GM10266 (cell line): ENCODE measurements around the gene CMPK1.

Source experiments
- DNase-seq: peaks from one replicate; pipeline ENCODE4 v3.0.0; 2012; ENCODE audit errors: extremely low spot score
- TF ChIP-seq, protein P1 (sequence below): IDR thresholded peaks from 2 replicates; pipeline ENCODE4 v1.5.1; 2012; ENCODE audit warnings: mild to moderate bottlenecking, low read depth; ENCODE audit not compliant: control insufficient read depth, insufficient read depth; ENCODE audit errors: missing control alignments

CMPK1 gene

DNA sequence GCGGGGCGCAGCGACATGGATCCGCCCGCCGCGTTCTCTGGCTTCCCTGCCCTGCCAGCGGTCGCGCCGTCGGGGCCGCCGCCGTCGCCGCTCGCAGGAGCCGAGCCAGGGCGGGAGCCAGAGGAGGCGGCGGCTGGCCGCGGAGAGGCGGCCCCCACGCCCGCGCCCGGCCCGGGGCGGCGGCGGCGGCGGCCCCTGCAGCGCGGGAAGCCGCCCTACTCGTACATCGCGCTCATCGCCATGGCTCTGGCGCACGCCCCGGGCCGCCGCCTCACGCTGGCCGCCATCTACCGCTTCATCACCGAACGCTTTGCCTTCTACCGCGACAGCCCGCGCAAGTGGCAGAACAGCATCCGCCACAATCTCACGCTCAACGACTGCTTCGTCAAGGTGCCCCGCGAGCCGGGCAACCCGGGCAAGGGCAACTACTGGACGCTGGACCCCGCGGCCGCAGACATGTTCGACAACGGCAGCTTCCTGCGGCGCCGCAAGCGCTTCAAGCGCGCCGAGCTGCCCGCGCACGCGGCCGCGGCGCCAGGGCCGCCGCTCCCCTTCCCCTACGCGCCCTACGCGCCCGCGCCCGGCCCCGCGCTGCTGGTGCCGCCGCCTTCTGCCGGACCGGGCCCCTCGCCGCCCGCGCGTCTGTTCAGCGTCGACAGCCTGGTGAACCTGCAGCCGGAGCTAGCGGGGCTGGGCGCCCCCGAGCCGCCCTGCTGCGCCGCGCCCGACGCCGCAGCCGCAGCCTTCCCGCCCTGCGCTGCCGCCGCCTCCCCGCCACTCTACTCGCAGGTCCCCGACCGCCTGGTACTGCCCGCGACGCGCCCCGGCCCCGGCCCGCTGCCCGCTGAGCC, 83.0 kb downstream of the CMPK1 start:
- TF ChIP-seq, protein P1, sequence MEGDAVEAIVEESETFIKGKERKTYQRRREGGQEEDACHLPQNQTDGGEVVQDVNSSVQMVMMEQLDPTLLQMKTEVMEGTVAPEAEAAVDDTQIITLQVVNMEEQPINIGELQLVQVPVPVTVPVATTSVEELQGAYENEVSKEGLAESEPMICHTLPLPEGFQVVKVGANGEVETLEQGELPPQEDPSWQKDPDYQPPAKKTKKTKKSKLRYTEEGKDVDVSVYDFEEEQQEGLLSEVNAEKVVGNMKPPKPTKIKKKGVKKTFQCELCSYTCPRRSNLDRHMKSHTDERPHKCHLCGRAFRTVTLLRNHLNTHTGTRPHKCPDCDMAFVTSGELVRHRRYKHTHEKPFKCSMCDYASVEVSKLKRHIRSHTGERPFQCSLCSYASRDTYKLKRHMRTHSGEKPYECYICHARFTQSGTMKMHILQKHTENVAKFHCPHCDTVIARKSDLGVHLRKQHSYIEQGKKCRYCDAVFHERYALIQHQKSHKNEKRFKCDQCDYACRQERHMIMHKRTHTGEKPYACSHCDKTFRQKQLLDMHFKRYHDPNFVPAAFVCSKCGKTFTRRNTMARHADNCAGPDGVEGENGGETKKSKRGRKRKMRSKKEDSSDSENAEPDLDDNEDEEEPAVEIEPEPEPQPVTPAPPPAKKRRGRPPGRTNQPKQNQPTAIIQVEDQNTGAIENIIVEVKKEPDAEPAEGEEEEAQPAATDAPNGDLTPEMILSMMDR = no peak
- no peak for DNase-seq

DNA sequence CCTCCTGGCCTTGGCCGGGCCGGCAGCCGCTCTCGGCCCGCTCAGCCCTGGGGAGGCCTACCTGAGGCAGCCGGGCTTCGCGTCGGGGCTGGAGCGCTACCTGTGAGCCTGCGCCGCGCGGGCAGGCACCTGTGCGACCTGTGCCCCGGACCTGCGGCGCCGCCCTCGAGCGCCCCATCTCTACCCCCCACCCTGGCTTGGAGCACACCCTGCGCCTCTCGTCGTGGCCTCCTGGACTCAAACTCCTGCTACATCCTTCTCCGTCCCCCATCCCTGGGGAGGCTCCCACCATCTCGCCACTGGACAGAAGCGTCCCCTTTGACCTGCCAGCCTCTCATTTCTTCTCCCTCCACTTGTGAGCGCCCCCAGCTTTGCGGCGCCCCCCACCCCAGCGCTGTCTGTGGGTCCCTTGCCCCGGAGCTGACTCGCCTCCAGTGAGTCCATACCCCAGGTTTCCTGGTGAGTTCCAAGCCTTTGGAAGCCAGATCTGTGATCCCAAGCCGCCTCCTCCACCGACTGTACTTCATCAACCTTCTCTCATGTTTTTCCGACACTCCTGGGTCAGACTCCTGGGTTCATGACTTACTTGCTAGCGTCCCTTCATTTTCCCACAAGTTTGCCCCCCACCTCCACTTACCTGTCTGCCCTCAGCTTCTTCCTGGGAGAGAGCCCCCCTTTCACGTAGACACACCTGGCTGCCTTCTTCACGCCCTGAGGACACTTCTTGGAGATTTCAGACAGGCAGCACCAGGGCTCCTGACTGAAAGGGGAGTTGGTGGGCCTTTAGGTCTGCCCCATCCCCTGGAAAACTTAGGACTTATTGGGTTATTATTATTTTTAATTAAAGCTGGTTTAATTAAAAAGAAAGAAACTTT, 83.8 kb downstream of the CMPK1 start:
- TF ChIP-seq, protein P1 = no peak
- DNase-seq = no peak

DNA sequence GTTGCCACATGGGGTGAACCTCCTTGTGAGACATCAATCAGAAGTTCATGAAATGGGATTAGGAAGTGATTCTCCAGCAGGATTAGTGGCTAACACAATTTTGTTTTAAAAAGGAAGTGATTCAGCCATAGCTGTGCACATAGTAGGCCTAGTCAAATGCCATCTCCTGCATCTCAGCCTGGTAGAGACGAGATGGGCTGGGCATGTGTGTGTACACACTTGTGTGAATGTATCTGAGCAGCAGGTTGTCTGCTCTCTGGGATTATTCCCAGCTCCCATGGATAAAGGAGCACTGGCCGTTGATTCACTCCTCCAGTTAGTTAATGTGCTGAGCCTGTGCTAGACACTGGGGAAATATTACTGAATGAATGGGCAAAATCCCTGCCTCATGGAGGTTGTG, 84.5 kb downstream of the CMPK1 start:
- TF ChIP-seq, protein P1 = no peak
- no peak for DNase-seq

DNA sequence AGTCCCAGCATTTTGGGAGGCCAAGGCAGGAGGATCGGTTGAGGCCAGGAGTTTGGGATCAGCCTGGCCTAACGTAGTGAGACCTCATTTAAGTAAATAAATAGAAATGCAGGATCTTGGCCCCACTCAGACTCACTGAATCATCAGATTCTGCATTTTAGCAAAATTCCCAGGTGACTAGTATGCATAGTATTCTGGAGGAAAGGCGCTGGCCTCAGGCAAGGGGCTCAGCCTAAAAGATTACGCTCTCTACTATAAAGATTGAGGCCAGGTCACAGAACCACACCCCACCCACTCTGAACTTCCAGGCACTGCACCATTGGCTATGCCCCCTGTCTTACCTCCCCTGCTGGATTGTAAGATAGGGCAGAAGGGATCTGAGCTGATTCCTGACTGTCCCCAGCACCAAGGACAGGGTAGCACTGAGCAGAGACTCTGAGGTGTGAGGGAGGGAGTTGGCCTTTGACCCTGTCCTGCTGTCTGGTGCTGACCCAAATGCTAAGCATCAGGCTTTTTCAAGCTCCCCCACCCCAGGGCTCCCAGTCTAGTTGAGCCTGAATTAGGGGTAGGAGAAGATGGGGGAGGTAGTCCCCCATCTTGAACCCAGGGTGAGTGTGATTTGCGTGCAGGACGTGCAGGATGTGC, 85.2 kb downstream of the CMPK1 start:
- no peak for DNase-seq
- TF ChIP-seq, protein P1 = no peak

DNA sequence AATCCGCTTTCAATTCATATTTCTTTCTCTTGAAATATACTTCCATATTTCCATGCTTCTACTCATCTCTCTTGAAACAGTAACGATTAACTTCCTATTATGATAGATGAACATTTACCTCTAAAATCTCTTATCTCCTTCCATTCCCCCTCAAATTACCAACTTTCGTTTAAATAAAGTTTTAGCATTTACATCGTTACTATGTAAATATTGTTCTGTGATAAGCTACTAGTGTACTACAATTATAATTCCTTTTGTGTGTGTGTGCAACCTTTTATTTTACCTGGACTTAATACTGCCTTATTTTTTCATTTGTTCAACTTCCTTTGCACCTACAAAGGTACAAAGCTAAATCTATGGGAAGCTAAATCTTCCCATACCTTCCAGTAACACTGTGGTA, 87.0 kb downstream of the CMPK1 start:
- TF ChIP-seq, protein P1 = no peak
- DNase-seq = no peak

DNA sequence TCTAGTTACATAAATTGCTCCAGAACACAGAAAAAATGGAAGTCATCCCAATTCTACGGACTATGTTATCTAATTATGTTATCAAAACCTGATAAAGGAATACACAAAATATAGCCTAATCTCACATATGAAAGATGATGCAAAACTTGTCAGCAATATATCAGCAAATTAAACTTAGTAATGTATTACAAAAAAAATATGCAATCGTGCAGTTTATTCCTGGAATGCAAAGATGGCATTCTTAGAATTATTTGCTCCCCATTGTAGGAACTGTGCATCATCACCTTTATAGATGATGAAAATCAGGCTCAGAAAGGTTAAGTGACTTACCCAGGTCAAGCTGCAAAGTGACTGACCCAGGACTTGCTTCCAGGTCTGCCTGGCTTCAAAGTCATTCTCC, 90.3 kb downstream of the CMPK1 start:
- TF ChIP-seq, protein P1 = no peak
- DNase-seq = no peak
